Psoas muscle (tissue), 8 donors: Measurements from ENCODE around the gene SDCCAG8. TPM values are rescaled to one million over a fixed set of nuclear protein-coding genes. Genes with fewer than 3 reads are reported as not detected.

ENCODE experiments used
- ATAC-seq, 4 donors: fragments of 200-7000 bp; cut with Tn5 transposase; one replicate each; pipeline ENCODE4 v1.9.1; 2020; ENCODE audit warnings: moderate library complexity in 3 of 4, mild to moderate bottlenecking in 2 of 4
- DNase-seq, 2 donors: peaks; one replicate each; pipeline ENCODE4 v3.0.0-alpha.2; 2020
- H3K27ac ChIP-seq: fragments of 200-600 bp; one replicate; pipeline ENCODE4 v1.8.0; 2022
- H3K27me3 ChIP-seq, 3 donors: fragments of 200-600 bp in 1 of 3; one replicate each; pipeline versions ENCODE4 v1.6.1 to v1.8.0; 2013 to 2022; ENCODE audit warnings: low read length in 2 of 3, mild to moderate bottlenecking in 2 of 3, moderate library complexity in 1 of 3; ENCODE audit not compliant: insufficient read depth in 3 of 3
- H3K36me3 ChIP-seq, 2 donors: fragments of 200-600 bp in 1 of 2; one replicate each; pipeline versions ENCODE4 v1.6.1 to v1.8.0; 2013 to 2022; ENCODE audit warnings: low read depth in 1 of 2, mild to moderate bottlenecking in 1 of 2, moderate library complexity in 1 of 2; ENCODE audit not compliant: insufficient read depth in 1 of 2
- H3K4me1 ChIP-seq: fragments of 200-600 bp; one replicate; pipeline ENCODE4 v1.8.0; 2022
- H3K4me3 ChIP-seq: fragments of 200-600 bp; one replicate; pipeline ENCODE4 v1.8.0; 2022; ENCODE audit warnings: mild to moderate bottlenecking
- H3K9me3 ChIP-seq: fragments of 200-600 bp; one replicate; pipeline ENCODE4 v1.8.0; 2022
- WGBS, 3 donors: extraction: QIAGEN DNeasy Blood & Tissue Kit; methylation state at CpG; one replicate each; pipeline versions ENCODE4 v1.1.6 to v1.1.7; 2013; 5-methylcytosine and 5-hydroxymethylcytosine counted together
- intact Hi-C, 2 donors: fragments of 100-400 bp; cut with DNase I; formaldehyde crosslinking; loops; one replicate each; pipeline versions ENCODE4 v1.11.0 to v1.14.2; 2022
- polyA plus RNA-seq, 3 donors: library from polyadenylated mRNA; stranded (reverse); fragments of 200-250 nt; gene quantifications; one replicate each; pipeline ENCODE4 v1.2.3, GENCODE V29; 2013
- total RNA-seq, 4 donors: library from RNA; stranded (reverse); fragmentation: NEBNext Ultra II Directional in 2 of 4; extraction: Animal tissue kit (Norgen Biotek cat#: 25700) in 2 of 4; gene quantifications; one replicate each; pipeline versions ENCODE4 v1.2.1 to v1.2.4, GENCODE V29; 2021 to 2023
- TF ChIP-seq, protein P1 (sequence below): fragments of 200-600 bp; IDR thresholded peaks from one replicate; pipeline ENCODE4 v1.8.0; 2022; ENCODE audit warnings: antibody characterized with exemption
- donor health status: healthy with polysubstance abuse.
- donor health status: DM: no; HTN: no; CAD: no; lungs with moderate emphysema.
- donor health status: Bipolar disorder and iron deficiency.
- donor health status: healthy.
- donor health status: DM: yes; HTN: yes; CAD: no.
- donor health status: DM: no; HTN: no; CAD: no.
- donor health status: DM: no; HTN: no; CAD: no.
- donor health status: DM: yes; HTN: yes; CAD: no.

The SDCCAG8 gene
- total and polyA plus RNA-seq, 7 donors = 6.4 to 27.6 (median 20.9) TPM

DNA sequence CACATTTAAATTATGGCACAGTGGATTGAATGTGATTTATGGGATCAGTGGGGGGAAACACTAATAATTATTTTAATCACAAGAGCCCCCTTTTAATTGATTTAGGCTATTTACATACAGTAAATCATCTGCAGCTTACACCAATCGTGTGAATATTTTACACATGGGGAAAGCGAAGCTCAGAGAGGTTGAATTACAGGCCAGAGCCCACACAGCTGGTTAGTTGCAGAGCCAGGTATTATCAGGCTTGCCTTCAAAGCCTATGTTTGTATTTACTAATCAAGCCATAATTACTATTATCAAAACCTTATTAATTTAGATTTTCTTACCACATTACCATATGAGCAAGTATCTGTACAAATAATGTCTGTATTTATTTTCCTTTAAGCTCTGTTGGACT, 749 bp downstream of the SDCCAG8 start:
- TF ChIP-seq, protein P1, sequence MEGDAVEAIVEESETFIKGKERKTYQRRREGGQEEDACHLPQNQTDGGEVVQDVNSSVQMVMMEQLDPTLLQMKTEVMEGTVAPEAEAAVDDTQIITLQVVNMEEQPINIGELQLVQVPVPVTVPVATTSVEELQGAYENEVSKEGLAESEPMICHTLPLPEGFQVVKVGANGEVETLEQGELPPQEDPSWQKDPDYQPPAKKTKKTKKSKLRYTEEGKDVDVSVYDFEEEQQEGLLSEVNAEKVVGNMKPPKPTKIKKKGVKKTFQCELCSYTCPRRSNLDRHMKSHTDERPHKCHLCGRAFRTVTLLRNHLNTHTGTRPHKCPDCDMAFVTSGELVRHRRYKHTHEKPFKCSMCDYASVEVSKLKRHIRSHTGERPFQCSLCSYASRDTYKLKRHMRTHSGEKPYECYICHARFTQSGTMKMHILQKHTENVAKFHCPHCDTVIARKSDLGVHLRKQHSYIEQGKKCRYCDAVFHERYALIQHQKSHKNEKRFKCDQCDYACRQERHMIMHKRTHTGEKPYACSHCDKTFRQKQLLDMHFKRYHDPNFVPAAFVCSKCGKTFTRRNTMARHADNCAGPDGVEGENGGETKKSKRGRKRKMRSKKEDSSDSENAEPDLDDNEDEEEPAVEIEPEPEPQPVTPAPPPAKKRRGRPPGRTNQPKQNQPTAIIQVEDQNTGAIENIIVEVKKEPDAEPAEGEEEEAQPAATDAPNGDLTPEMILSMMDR = no peak
- H3K4me1 ChIP-seq = peaks cover 41% of the 10 kb centered on the region
- H3K36me3 ChIP-seq = no peaks in the 10 kb centered on the region
- peak overlapping the region; percentile 97 for H3K27ac ChIP-seq
- peak overlapping the region; percentile 87 for H3K4me3 ChIP-seq
- H3K27me3 ChIP-seq = no peaks in the 10 kb centered on the region
- DNase-seq (no peak), ATAC-seq (no peak)
- intact Hi-C loops = no loop called here
- H3K9me3 ChIP-seq = no peaks in the 10 kb centered on the region
- 20 to 34% (median 28%) methylated on average over 2 of the region's 2 CpGs for WGBS, 3 donors

DNA sequence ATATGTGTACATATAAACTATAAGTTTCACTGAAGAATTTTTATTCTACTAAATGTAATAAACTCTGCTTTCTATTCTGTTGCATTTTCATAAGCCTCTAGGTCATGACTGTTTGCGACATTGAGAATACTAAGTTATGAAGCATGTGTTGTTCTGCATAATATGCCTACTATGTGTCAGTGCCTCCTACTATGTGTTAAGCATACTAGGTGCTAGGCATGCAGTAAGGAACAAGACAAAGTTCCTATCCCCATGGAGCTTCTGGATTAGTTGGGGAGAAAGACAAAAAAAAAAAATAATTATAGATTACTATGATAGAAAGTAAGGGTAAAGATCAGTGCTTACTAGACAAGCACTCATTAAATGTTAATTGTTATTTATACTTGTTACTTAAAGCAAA, 1.3 kb downstream of the SDCCAG8 start:
- peak overlapping the region; percentile 87 for H3K4me3 ChIP-seq
- intact Hi-C loops = no loop called here
- H3K9me3 ChIP-seq = no peaks in the 10 kb centered on the region
- ATAC-seq (no peak), DNase-seq (no peak)
- H3K4me1 ChIP-seq = peaks cover 35% of the 10 kb centered on the region
- TF ChIP-seq, protein P1 = no peak
- no peaks in the 10 kb centered on the region for H3K36me3 ChIP-seq
- no peaks in the 10 kb centered on the region for H3K27me3 ChIP-seq
- 94 to 100% (median 96%) methylated on average over 1 of the region's 1 CpG for WGBS, 3 donors
- peak overlapping the region; percentile 97 for H3K27ac ChIP-seq

DNA sequence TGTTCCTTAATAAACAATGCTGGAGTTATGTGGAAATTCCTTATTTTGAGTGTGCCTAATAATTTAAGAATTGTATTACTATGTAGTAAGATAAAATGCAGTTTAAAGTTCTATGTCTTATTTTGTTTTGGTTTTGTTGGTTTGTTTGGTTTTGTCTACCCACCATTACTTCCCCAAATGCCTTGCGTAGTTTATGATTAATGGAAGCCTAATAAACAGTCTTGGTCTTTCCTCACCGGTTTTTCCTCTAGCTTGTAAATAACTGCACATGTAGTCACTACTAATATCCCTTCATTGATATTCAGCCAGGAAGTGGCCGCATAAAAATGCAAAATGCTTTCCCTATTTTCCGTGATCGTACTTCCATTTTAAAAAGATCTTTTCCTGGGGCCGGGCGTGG, 2.9 kb downstream of the SDCCAG8 start:
- TF ChIP-seq, protein P1 = no peak
- H3K36me3 ChIP-seq = no peaks in the 10 kb centered on the region
- DNase-seq (no peak), ATAC-seq (no peak)
- 94 to 98% (median 98%) methylated on average over 7 of the region's 7 CpGs for whole genome bisulfite sequencing, 3 donors
- H3K9me3 ChIP-seq = no peaks in the 10 kb centered on the region
- no peak overlapping the region for H3K4me3 ChIP-seq
- H3K27me3 ChIP-seq = no peaks in the 10 kb centered on the region
- peaks cover 20% of the 10 kb centered on the region for H3K4me1 ChIP-seq
- no peak overlapping the region for H3K27ac ChIP-seq
- intact Hi-C loops = no loop called here

DNA sequence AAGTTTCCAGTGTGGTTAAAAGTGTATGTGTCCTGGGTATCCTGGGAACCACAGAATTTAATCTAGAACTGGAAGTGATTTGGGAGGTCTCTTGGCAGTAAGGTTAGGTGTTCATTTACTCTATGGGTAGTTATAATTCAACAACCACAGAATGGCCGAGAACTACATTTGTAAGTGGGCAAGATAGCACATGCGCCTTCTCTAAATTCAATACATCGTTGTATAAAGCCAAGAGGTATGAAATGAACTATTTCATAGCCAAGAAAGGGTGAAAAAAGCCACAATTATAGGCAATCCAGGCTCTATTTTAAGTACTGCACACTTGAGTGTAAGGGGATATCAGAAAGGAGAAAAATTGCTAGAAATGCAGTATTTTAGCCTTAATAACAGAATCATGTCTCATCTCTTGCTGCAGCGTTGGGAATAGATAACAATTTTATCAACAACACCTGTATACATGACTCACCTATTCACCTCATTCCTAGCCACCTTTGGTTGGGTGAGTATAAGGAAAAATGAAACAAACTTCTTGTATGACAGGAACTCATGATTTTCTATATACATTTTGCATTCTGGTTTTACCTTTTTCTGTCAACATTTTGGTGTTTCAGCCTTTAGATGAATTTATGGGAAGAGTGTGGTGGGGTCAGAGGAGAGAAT, 4.5 kb downstream of the SDCCAG8 start:
- intact Hi-C loops = no loop called here
- H3K4me1 ChIP-seq = peaks cover 19% of the 10 kb centered on the region
- WGBS, 3 donors = 65 to 69% (median 68%) methylated on average over 4 of the region's 4 CpGs
- H3K9me3 ChIP-seq = no peaks in the 10 kb centered on the region
- no peak overlapping the region for H3K4me3 ChIP-seq
- TF ChIP-seq, protein P1 = no peak
- no peak for ATAC-seq
- no peak overlapping the region for H3K27ac ChIP-seq
- no peaks in the 10 kb centered on the region for H3K27me3 ChIP-seq
- H3K36me3 ChIP-seq = no peaks in the 10 kb centered on the region
- no peak for DNase-seq

DNA sequence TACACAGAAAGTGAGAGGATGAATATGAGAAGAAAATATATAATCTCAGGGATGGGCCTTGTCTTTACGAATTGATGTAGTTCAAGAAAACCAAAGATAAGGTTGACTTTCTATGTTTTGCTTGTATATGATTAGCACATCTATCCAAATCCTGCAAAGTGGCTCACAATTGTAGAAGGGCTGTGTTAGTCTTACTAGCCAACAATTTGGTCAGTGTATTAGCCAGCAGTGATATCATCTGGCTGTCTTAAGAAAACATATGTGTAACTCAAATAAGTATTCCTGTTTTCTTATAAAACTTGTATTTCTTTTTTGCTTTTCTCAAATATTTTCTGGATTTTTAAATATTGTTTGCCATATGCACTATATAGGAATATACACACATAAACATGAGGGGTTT, 5.5 kb downstream of the SDCCAG8 start:
- Histone ChIP-seq H3K27ac (no peak overlapping the region), H3K4me1 (peaks cover 19% of the 10 kb centered on the region), H3K9me3 (no peaks in the 10 kb centered on the region), H3K4me3 (no peak overlapping the region), H3K36me3 (no peaks in the 10 kb centered on the region), H3K27me3 (no peaks in the 10 kb centered on the region)
- DNase-seq = no peak
- WGBS, 3 donors = 89 to 93% (median 90%) methylated on average over 1 of the region's 1 CpG
- intact Hi-C loops = no loop called here
- TF ChIP-seq, protein P1 = no peak
- no peak for ATAC-seq
